Measurements from ENCODE around the gene SUCLG2. TPM values are rescaled to one million over a fixed set of nuclear protein-coding genes. Genes with fewer than 3 reads are reported as not detected.
A peak's percentile ranks its signal among the peaks of the same experiment; 100 is the strongest.

The SUCLG2 gene
- total RNA-seq, 1 donor = 56.8 TPM

- H3K79me2 ChIP-seq (ENCODE audit: insufficient read depth, low read length) = peaks cover 77% of the 10 kb centered on the region
- peaks cover 7% of the 10 kb centered on the region for H3K36me3 ChIP-seq (ENCODE audit: insufficient read depth, low read length)
- no peak for TF ChIP-seq CTCF (IDR thresholded peaks at IDR 0.05; ENCODE audit: extremely low read depth, low read depth, low read length)
- peaks cover 21% of the 10 kb centered on the region for H4K20me1 ChIP-seq (ENCODE audit: insufficient read depth, low read length)
- DNase-seq (ENCODE audit: insufficient read length, low spot score, missing footprints) = peak; percentile 77
- H2AFZ ChIP-seq (ENCODE audit: low read length) = no peak overlapping the region
- no peak overlapping the region for H3K4me3 ChIP-seq (ENCODE audit: insufficient read depth, low read length)
- H3K4me1 ChIP-seq (ENCODE audit: insufficient read depth, low read length) = peaks cover 3% of the 10 kb centered on the region
- H3K9me3 ChIP-seq (ENCODE audit: low read depth, low read length) = no peaks in the 10 kb centered on the region
- H3K27ac ChIP-seq (ENCODE audit: low read depth, low read length) = no peak overlapping the region
- no peaks in the 10 kb centered on the region for H3K27me3 ChIP-seq (ENCODE audit: insufficient read depth, low read length)
- H3K4me2 ChIP-seq (ENCODE audit: insufficient read depth, low read length) = no peak overlapping the region
These were observed 29.7 kb downstream of the SUCLG2 start for GRCh38 chr3:67624687-67625086.

DNA sequence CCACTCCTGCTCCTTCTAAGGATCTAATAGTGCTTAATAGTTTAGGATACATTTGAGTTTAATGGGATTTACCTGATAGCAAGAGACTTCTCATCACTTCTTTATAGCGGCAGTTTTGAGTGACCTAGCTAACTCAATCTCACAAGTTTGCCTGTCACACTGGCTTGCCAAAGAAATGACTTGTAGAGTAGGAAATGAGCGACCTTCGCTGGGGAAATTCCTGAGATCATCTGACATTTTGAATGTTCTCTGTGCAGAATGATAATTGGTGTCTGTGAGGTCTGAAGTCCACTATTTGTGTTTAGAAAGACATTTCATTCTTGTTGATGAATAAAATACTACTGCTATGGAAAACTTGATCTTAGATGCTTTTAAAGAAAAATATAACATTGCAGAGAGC is 30.3 kb downstream of the SUCLG2 start:
- Histone ChIP-seq H3K4me1 (ENCODE audit: insufficient read depth, low read length) (peaks cover 3% of the 10 kb centered on the region), H3K79me2 (ENCODE audit: insufficient read depth, low read length) (peaks cover 77% of the 10 kb centered on the region), H3K9me3 (ENCODE audit: low read depth, low read length) (no peaks in the 10 kb centered on the region), H3K4me2 (ENCODE audit: insufficient read depth, low read length) (no peak overlapping the region), H2AFZ (ENCODE audit: low read length) (no peak overlapping the region), H3K36me3 (ENCODE audit: insufficient read depth, low read length) (peaks cover 7% of the 10 kb centered on the region), H3K27ac (ENCODE audit: low read depth, low read length) (no peak overlapping the region), H3K27me3 (ENCODE audit: insufficient read depth, low read length) (no peaks in the 10 kb centered on the region), H4K20me1 (ENCODE audit: insufficient read depth, low read length) (peaks cover 19% of the 10 kb centered on the region), H3K4me3 (ENCODE audit: insufficient read depth, low read length) (no peak overlapping the region)
- DNase-seq (ENCODE audit: insufficient read length, low spot score, missing footprints) = no peak
- no peak for TF ChIP-seq CTCF (IDR thresholded peaks at IDR 0.05; ENCODE audit: extremely low read depth, low read depth, low read length)

GRCh38 chr3:67622652-67623051 is 31.8 kb downstream of the SUCLG2 start:
- no peak for TF ChIP-seq CTCF (IDR thresholded peaks at IDR 0.05; ENCODE audit: extremely low read depth, low read depth, low read length)
- no peaks in the 10 kb centered on the region for H3K27me3 ChIP-seq (ENCODE audit: insufficient read depth, low read length)
- peaks cover 3% of the 10 kb centered on the region for H3K4me1 ChIP-seq (ENCODE audit: insufficient read depth, low read length)
- no peak for DNase-seq (ENCODE audit: insufficient read length, low spot score, missing footprints)
- no peak overlapping the region for H3K4me3 ChIP-seq (ENCODE audit: insufficient read depth, low read length)
- H4K20me1 ChIP-seq (ENCODE audit: insufficient read depth, low read length) = peaks cover 16% of the 10 kb centered on the region
- no peaks in the 10 kb centered on the region for H3K9me3 ChIP-seq (ENCODE audit: low read depth, low read length)
- no peak overlapping the region for H3K27ac ChIP-seq (ENCODE audit: low read depth, low read length)
- H3K36me3 ChIP-seq (ENCODE audit: insufficient read depth, low read length) = peaks cover 7% of the 10 kb centered on the region
- H3K4me2 ChIP-seq (ENCODE audit: insufficient read depth, low read length) = no peak overlapping the region
- H2AFZ ChIP-seq (ENCODE audit: low read length) = no peak overlapping the region
- H3K79me2 ChIP-seq (ENCODE audit: insufficient read depth, low read length) = peaks cover 69% of the 10 kb centered on the region

- Histone ChIP-seq H3K27ac (ENCODE audit: low read depth, low read length) (no peak overlapping the region), H2AFZ (ENCODE audit: low read length) (no peak overlapping the region), H3K4me2 (ENCODE audit: insufficient read depth, low read length) (no peak overlapping the region), H3K9me3 (ENCODE audit: low read depth, low read length) (no peaks in the 10 kb centered on the region), H3K27me3 (ENCODE audit: insufficient read depth, low read length) (no peaks in the 10 kb centered on the region), H3K4me1 (ENCODE audit: insufficient read depth, low read length) (peaks cover 3% of the 10 kb centered on the region), H4K20me1 (ENCODE audit: insufficient read depth, low read length) (peaks cover 17% of the 10 kb centered on the region), H3K79me2 (ENCODE audit: insufficient read depth, low read length) (peaks cover 68% of the 10 kb centered on the region), H3K36me3 (ENCODE audit: insufficient read depth, low read length) (peaks cover 12% of the 10 kb centered on the region), H3K4me3 (ENCODE audit: insufficient read depth, low read length) (no peak overlapping the region)
- no peak for TF ChIP-seq CTCF (IDR thresholded peaks at IDR 0.05; ENCODE audit: extremely low read depth, low read depth, low read length)
- DNase-seq (ENCODE audit: insufficient read length, low spot score, missing footprints) = no peak
These were observed 33.5 kb downstream of the SUCLG2 start for GRCh38 chr3:67620869-67621268.
